RKO (cell line): ENCODE data around the gene LACTBL1.
A peak's percentile ranks its signal among the peaks of the same experiment; 100 is the strongest.

ENCODE experiments used
- DNase-seq: peaks from one replicate; pipeline ENCODE4 v3.0.0-alpha.2; 2016; ENCODE audit warnings: low spot score

The LACTBL1 gene

GRCh38 chr1:22944346-22945055 is 28.2 kb downstream of the LACTBL1 start:
- DNase-seq: no peak

GRCh38 chr1:22941257-22941656 is 31.4 kb downstream of the LACTBL1 start:
- no peak for DNase-seq

DNA sequence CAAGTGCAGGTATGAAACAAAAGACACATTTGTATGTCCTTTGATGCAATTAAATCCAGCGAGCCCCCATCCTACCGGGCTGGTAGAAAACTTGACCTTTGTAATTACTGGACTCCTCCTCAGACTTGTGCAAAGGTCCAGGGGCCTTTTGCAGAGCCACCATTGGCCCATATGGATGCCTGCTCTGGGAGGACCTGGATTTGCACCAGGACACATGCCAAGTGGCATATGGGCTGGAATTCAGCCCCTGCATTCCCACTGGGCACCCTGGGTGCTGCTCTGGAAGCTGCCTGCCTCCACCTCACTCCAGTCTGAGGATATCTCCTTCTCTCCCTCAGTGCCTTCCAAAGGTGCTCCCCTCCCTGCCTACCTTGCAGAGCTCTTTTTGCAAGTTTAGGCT is 36.0 kb downstream of the LACTBL1 start:
- DNase-seq: no peak

DNA sequence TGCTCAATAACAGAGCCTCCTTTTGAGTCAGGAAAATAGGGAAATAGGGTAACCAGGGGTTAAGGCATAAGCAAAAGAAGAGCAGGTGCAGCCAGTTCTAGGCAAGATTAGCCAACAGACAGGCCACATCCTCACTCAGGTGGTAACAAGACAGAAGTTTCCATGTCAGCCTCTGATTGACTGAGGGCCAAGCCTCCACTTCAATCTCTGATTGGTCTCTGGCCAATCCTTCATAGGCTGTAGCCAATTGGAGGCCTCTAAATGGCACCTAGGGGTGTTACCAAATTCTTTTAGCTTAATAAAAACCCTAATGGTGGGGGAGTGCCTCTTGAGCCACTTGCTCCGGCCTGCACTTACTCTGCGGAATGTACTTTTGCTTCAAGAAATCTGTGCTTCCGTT is 37.2 kb downstream of the LACTBL1 start:
- no peak for DNase-seq

GRCh38 chr1:22932803-22933470 is 39.7 kb downstream of the LACTBL1 start:
- no peak for DNase-seq

DNA sequence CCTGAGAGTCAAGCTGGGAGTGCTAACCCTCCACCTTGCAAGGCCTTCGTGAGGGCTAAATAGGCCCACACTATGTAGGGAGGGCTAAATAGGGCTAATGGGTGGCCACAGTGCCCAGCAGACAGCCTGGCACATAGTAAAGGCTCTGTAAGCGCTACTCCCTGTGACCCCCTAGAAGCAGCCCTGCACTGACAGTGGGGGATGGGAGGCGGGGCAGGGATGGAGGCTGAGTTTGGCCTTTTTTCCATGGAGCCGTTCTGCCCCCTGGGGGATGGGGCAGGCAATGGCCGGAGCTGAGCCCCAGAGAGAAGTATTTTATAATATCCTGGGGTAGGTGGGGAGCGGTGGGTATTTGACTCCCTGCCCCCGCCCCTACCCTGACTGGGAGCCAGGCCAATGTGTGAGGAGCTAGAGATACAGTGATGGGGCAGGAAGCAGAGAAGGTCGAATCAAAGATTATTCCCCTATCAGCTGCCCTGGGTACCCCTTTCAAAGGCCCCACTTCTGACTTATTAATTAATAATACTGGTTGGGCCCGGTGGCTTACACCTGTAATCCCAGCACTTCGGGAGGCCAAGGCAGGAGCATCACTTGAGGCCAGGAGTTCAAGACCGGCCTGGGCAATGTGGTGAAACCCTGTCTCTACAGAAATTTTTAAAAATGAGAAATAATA is 42.3 kb downstream of the LACTBL1 start:
- DNase-seq: peak; percentile 42

DNA sequence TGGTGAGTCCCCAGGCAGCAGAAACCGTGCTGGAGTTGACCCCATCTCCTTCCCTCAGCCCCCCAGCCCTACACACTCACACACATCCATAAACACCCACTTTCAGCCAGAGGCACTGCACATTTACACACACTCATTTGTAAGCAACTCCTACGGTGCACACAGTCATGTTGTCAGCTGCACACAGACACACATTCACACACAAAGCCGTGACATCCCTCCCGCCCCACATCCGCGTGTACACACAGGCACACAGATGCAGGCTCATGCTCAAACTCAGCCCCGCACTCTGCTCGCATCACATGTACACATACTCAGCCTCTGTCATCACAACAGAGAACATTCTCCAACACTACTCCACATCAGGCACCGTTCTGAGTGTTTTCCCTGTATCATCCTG is 47.6 kb downstream of the LACTBL1 start:
- DNase-seq: no peak

DNA sequence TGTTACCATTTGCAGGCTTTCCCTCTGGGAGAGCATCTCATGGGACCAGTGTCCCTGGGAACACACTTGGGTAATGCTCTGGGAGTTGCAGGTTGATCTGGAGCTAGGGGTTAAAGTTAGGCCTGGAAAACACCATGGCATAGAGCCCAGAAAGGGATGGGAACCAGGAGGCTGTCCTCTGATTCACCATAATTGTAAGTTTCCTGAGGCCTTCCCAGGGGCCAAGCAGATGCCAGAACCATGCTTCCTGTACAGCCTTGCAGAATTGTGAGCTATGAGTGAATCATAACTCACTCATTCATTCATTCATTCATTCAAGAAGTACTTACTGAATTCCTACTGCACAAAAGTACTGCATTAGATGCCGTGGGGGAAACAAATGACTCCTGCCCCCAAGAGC is 50.0 kb downstream of the LACTBL1 start:
- DNase-seq: peak; percentile 7

DNA sequence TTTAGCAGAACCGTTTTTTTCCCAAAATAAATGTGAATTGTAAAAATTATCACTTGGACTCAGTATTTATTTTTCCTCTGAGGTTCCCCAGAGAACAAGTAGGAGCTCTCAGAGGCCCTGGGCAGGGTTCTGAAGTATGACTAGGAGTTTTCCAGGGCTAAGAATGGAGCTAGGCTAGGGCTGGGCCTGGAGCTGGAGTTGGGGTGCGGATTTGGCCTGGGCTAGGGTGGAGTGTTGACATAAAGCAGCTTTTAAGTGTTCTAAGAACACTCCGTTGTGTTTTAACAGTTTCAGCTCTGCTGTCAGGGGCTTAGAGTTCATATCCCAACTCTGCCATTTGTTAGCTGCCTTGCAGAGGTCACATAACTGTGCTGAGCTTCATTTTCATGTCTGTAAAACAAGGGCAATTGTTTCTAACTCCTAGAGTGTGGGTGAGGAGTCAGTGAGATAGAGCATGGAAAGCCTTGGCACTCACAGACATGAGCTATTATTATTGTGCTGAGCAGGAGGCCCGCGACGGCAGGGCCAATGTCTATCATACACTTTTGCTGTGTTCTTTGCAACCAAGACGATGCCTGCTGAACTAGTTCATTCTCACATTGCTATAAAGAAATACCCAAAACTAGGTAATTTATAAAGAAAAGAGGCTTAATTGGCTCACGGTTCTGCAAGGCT is 51.1 kb downstream of the LACTBL1 start:
- no peak for DNase-seq

- no peak for DNase-seq
These were observed 51.8 kb downstream of the LACTBL1 start for GRCh38 chr1:22920734-22921451.

- DNase-seq: no peak
These were observed 52.5 kb downstream of the LACTBL1 start for GRCh38 chr1:22920026-22920733.

- DNase-seq: no peak
These were observed 53.2 kb downstream of the LACTBL1 start for GRCh38 chr1:22919341-22920025.

GRCh38 chr1:22918644-22919043 is 54.0 kb downstream of the LACTBL1 start:
- DNase-seq: no peak

- no peak for DNase-seq
These were observed 54.7 kb downstream of the LACTBL1 start for GRCh38 chr1:22917989-22918388.

- no peak for DNase-seq
These were observed 56.2 kb downstream of the LACTBL1 start for GRCh38 chr1:22916471-22916820.

DNA sequence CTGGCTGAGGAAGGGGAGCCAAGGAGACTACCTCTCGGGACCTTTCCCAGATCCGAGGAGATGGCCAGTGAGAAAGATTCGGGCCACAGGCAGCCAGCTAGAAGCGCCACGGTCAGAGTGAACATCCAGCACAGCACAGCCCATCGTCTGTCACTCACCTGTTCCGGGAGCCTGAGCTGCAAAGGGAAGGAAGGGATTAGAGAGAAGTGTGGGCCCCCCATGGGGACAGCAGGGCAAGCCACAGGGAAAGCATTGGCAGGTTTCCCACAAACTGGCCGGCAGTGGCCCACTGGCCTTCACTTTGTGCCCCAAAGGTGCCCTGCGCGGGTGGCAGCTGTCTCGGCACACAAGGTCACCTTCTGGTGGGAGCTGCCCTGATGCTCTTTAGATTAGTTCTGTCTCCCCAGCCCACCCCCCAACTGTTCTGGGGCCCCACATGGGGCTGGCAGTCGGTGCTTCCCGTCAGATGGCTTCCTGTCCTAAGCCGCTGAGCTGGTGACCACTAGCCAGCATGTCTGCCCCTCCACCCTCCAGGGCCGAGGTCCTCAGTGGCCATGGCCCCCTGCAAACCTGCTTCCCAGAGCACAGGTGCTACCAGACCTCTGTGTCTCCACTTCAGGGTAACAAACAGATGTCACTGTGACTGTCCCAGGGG is 56.7 kb downstream of the LACTBL1 start:
- no peak for DNase-seq

GRCh38 chr1:22915231-22915630 is 57.4 kb downstream of the LACTBL1 start:
- no peak for DNase-seq

DNA sequence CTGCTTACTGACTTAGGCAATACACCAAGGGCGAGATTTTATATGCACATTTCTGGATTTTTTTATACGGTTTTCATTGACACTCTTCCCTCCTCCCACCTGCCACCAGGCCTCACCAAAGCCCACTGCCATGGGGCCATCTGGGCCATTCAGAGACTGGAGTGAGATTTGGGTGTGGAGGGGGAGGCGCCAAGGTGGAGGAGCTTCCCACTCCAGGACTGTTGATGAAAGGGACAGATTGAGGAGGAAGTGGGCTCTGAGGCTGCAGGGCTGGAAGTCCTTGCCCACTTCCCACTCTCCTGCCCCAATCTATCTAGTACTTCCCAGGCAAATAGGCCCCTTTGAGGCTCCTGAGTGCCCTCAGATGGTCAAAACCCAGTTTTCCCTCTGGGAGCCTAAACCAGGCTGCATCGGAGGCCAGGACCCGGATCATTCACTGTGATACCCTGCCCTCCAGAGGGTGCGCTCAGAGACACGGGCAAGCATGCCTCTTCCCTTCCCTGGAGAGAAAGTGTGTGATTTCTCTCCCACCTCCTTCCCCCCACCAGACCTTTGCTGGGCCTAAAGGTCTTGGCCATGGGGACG is 57.9 kb downstream of the LACTBL1 start:
- DNase-seq: no peak

- no peak for DNase-seq
These were observed 58.5 kb downstream of the LACTBL1 start for GRCh38 chr1:22914156-22914555.
